Activated naive CD4-positive, alpha-beta T cell treated with anti-CD3 and anti-CD28 coated beads for 36 hours (primary cell): ENCODE measurements around the gene DOK6. TPM values are rescaled to one million over a fixed set of nuclear protein-coding genes. Genes with fewer than 3 reads are reported as not detected.

Source experiments
- CTCF ChIA-PET: fragments of 350-600 bp; sonication (Branson Sonifier 250); formaldehyde crosslinking; loops from one replicate; lab custom pipeline; 2021; ENCODE audit warnings: antibody characterized with exemption; lab: Charles Lee
- DNase-seq: peaks from one replicate; pipeline ENCODE4 v3.0.0-alpha.2; 2020
- H3K27ac Mint-ChIP-seq: one replicate; pipeline ENCODE4 v1.8.0; 2021; ENCODE audit warnings: mild to moderate bottlenecking, mixed read lengths
- H3K27me3 Mint-ChIP-seq: one replicate; pipeline ENCODE4 v1.8.0; 2021; ENCODE audit warnings: low read depth, mixed read lengths
- H3K36me3 Mint-ChIP-seq: one replicate; pipeline ENCODE4 v1.8.0; 2021; ENCODE audit warnings: low read depth, mixed read lengths
- H3K4me1 Mint-ChIP-seq: one replicate; pipeline ENCODE4 v1.8.0; 2021; ENCODE audit warnings: low read depth, mixed read lengths
- H3K4me3 Mint-ChIP-seq: one replicate; pipeline ENCODE4 v1.8.0; 2021; ENCODE audit warnings: mild to moderate bottlenecking, moderate library complexity, mixed read lengths
- H3K9me3 Mint-ChIP-seq: one replicate; pipeline ENCODE4 v1.8.0; 2021; ENCODE audit warnings: mixed read lengths
- intact Hi-C: fragments of 100-400 bp; cut with micrococcal nuclease; formaldehyde crosslinking; loops from one replicate; pipeline ENCODE4 v1.15.1; 2023
- total RNA-seq, 2 experiments: library from RNA; stranded (reverse); gene quantifications; one replicate each; pipeline ENCODE4 v1.2.3, GENCODE V29; 2021

The DOK6 gene
- total RNA-seq, 2 experiments from 2014 or later: not detected

GRCh38 chr18:69455125-69455524 is 54.4 kb downstream of the DOK6 start:
- Mint-ChIP-seq H3K27me3 (peaks cover 2% of the 10 kb centered on the region), H3K27ac (no peak overlapping the region), H3K4me1 (no peaks in the 10 kb centered on the region), H3K9me3 (peaks cover 4% of the 10 kb centered on the region), H3K36me3 (no peaks in the 10 kb centered on the region), H3K4me3 (no peak overlapping the region)
- intact Hi-C loops: no loop called here
- CTCF ChIA-PET: no interaction called here
- DNase-seq: no peak

GRCh38 chr18:69469444-69469919 is 68.8 kb downstream of the DOK6 start:
- Mint-ChIP-seq H3K4me1 (no peaks in the 10 kb centered on the region), H3K36me3 (no peaks in the 10 kb centered on the region), H3K27me3 (peaks cover 2% of the 10 kb centered on the region), H3K9me3 (no peaks in the 10 kb centered on the region), H3K4me3 (no peak overlapping the region), H3K27ac (no peak overlapping the region)
- intact Hi-C loops: no loop called here
- DNase-seq: peak; percentile 51
- CTCF ChIA-PET: interaction anchor here (0.6 to 0.7 kb wide), 4 partner anchors 23 to 715 kb away, joined by 3 read pairs; no protein-coding TSS in a partner anchor

GRCh38 chr18:69480460-69480859 is 79.8 kb downstream of the DOK6 start:
- H3K27ac Mint-ChIP-seq: no peak overlapping the region
- H3K4me3 Mint-ChIP-seq: no peak overlapping the region
- no peak for DNase-seq
- H3K4me1 Mint-ChIP-seq: no peaks in the 10 kb centered on the region
- intact Hi-C loops: no loop called here
- CTCF ChIA-PET: no interaction called here
- H3K36me3 Mint-ChIP-seq: no peaks in the 10 kb centered on the region
- H3K27me3 Mint-ChIP-seq: peaks cover 12% of the 10 kb centered on the region
- H3K9me3 Mint-ChIP-seq: no peaks in the 10 kb centered on the region

- Mint-ChIP-seq H3K9me3 (peaks cover 4% of the 10 kb centered on the region), H3K27me3 (peaks cover 17% of the 10 kb centered on the region), H3K4me3 (no peak overlapping the region), H3K4me1 (no peaks in the 10 kb centered on the region), H3K36me3 (no peaks in the 10 kb centered on the region), H3K27ac (no peak overlapping the region)
- no peak for DNase-seq
- CTCF ChIA-PET: no interaction called here
- intact Hi-C loops: no loop called here
Observed at GRCh38 chr18:69483574-69483973, 82.9 kb downstream of the DOK6 start.

GRCh38 chr18:69484699-69485396 is 84.2 kb downstream of the DOK6 start:
- Mint-ChIP-seq H3K27ac (no peak overlapping the region), H3K9me3 (peaks cover 5% of the 10 kb centered on the region), H3K36me3 (no peaks in the 10 kb centered on the region), H3K4me3 (no peak overlapping the region), H3K27me3 (peaks cover 12% of the 10 kb centered on the region), H3K4me1 (no peaks in the 10 kb centered on the region)
- CTCF ChIA-PET: no interaction called here
- intact Hi-C loops: no loop called here
- no peak for DNase-seq

GRCh38 chr18:69487488-69488394 is 87.1 kb downstream of the DOK6 start:
- CTCF ChIA-PET: no interaction called here
- H3K36me3 Mint-ChIP-seq: no peaks in the 10 kb centered on the region

GRCh38 chr18:69490072-69490471 is 89.4 kb downstream of the DOK6 start:
- H3K4me1 Mint-ChIP-seq: no peaks in the 10 kb centered on the region
- no peak for DNase-seq
- H3K27ac Mint-ChIP-seq: no peak overlapping the region
- no peak overlapping the region for H3K4me3 Mint-ChIP-seq
- intact Hi-C loops: no loop called here
- H3K36me3 Mint-ChIP-seq: no peaks in the 10 kb centered on the region
- peaks cover 5% of the 10 kb centered on the region for H3K9me3 Mint-ChIP-seq
- CTCF ChIA-PET: no interaction called here
- peaks cover 7% of the 10 kb centered on the region for H3K27me3 Mint-ChIP-seq

More at GRCh38 chr18:69487488-69488394, 87.1 kb downstream of the DOK6 start:
- Mint-ChIP-seq H3K27ac (no peak overlapping the region), H3K4me1 (no peaks in the 10 kb centered on the region), H3K27me3 (peaks cover 12% of the 10 kb centered on the region), H3K9me3 (peaks cover 5% of the 10 kb centered on the region), H3K4me3 (no peak overlapping the region)
- DNase-seq: no peak
- intact Hi-C loops: no loop called here

- H3K9me3 Mint-ChIP-seq: peaks cover 5% of the 10 kb centered on the region
- no peak overlapping the region for H3K27ac Mint-ChIP-seq
- H3K4me1 Mint-ChIP-seq: no peaks in the 10 kb centered on the region
- peaks cover 5% of the 10 kb centered on the region for H3K27me3 Mint-ChIP-seq
- DNase-seq: no peak
- CTCF ChIA-PET: no interaction called here
- no peaks in the 10 kb centered on the region for H3K36me3 Mint-ChIP-seq
- no peak overlapping the region for H3K4me3 Mint-ChIP-seq
- intact Hi-C loops: no loop called here
Observed at GRCh38 chr18:69490813-69491212, 90.1 kb downstream of the DOK6 start.

- no peak overlapping the region for H3K4me3 Mint-ChIP-seq
- H3K27me3 Mint-ChIP-seq: peaks cover 5% of the 10 kb centered on the region
- no peak for DNase-seq
- H3K36me3 Mint-ChIP-seq: peaks cover 2% of the 10 kb centered on the region
- peaks cover 5% of the 10 kb centered on the region for H3K9me3 Mint-ChIP-seq
- CTCF ChIA-PET: no interaction called here
- H3K27ac Mint-ChIP-seq: no peak overlapping the region
- intact Hi-C loops: no loop called here
- H3K4me1 Mint-ChIP-seq: no peaks in the 10 kb centered on the region
Observed at GRCh38 chr18:69491576-69491975, 90.9 kb downstream of the DOK6 start.

GRCh38 chr18:69492861-69493260 is 92.2 kb downstream of the DOK6 start:
- Mint-ChIP-seq H3K27ac (no peak overlapping the region), H3K36me3 (peaks cover 2% of the 10 kb centered on the region), H3K4me3 (no peak overlapping the region), H3K27me3 (peaks cover 3% of the 10 kb centered on the region), H3K9me3 (peaks cover 5% of the 10 kb centered on the region), H3K4me1 (no peaks in the 10 kb centered on the region)
- intact Hi-C loops: no loop called here
- no peak for DNase-seq
- CTCF ChIA-PET: interaction anchor here (0.6 to 0.9 kb wide), 3 partner anchors 23 to 594 kb away, joined by 3 read pairs; no protein-coding TSS in a partner anchor

- H3K9me3 Mint-ChIP-seq: no peaks in the 10 kb centered on the region
- CTCF ChIA-PET: interaction anchor here (0.8 kb wide), 1 partner anchor 1508 kb away, joined by 3 read pairs; no protein-coding TSS in a partner anchor
Observed at GRCh38 chr18:69494841-69495240, 94.2 kb downstream of the DOK6 start.

GRCh38 chr18:69495338-69495737 is 94.7 kb downstream of the DOK6 start:
- no peaks in the 10 kb centered on the region for H3K4me1 Mint-ChIP-seq
- no peak overlapping the region for H3K4me3 Mint-ChIP-seq
- no peak for DNase-seq
- intact Hi-C loops: no loop called here
- no peak overlapping the region for H3K27ac Mint-ChIP-seq
- peaks cover 4% of the 10 kb centered on the region for H3K27me3 Mint-ChIP-seq
- CTCF ChIA-PET: interaction anchor here (0.8 kb wide), 1 partner anchor 1507 kb away, joined by 3 read pairs; no protein-coding TSS in a partner anchor
- peaks cover 2% of the 10 kb centered on the region for H3K36me3 Mint-ChIP-seq
- H3K9me3 Mint-ChIP-seq: no peaks in the 10 kb centered on the region

More at GRCh38 chr18:69494841-69495240, 94.2 kb downstream of the DOK6 start:
- Mint-ChIP-seq H3K27ac (no peak overlapping the region), H3K36me3 (peaks cover 2% of the 10 kb centered on the region), H3K27me3 (peaks cover 1% of the 10 kb centered on the region), H3K4me3 (no peak overlapping the region), H3K4me1 (no peaks in the 10 kb centered on the region)
- intact Hi-C loops: no loop called here
- DNase-seq: no peak
